HCT116 (cell line): Measurements from ENCODE around the gene EEFSEC. TPM values are rescaled to one million over a fixed set of nuclear protein-coding genes. Genes with fewer than 3 reads are reported as not detected.

ENCODE experiments used
- ATAC-seq: fragments of 200-7000 bp; cut with Tn5 transposase; 2 replicates; pipeline ENCODE4 v1.9.1; 2020; ENCODE audit warnings: mild to moderate bottlenecking, moderate library complexity
- BruUV-seq: library from RNA; stranded (reverse); fragments of 400-500 nt; replicated peaks from 2 replicates; lab custom pipeline; 2021; lab: Mats Ljungman, UMichigan
- CTCF ChIA-PET: fragments of 300-600 bp; sonication (Branson Sonifier 250); formaldehyde crosslinking; loops from one replicate; lab custom pipeline; 2021; ENCODE audit warnings: antibody characterized with exemption; lab: Charles Lee
- POLR2A ChIA-PET: fragments of 300-600, 350-600 bp; sonication (Branson Sonifier 250); formaldehyde crosslinking; loops from one replicate; lab custom pipeline; 2021; ENCODE audit warnings: antibody characterized with exemption; lab: Charles Lee
- RAD21 ChIA-PET, 2 experiments: fragments of 300-600 bp; sonication (Branson Sonifier 250); formaldehyde crosslinking; loops; one replicate each; lab custom pipeline; 2023; ENCODE audit warnings: low total read pairs in 2 of 2; ENCODE audit not compliant: uncharacterized antibody in 2 of 2, unreplicated experiment in 2 of 2, low non-redundant PET in 1 of 2; lab: Charles Lee
- DNase-seq: peaks from one replicate; pipeline ENCODE4 v3.0.0-alpha.2; 2010; ENCODE audit warnings: low read depth, low spot score
- H2AFZ ChIP-seq: fragments of 200-600 bp; shearing (Covaris generic), sonication (generic); 2 replicates; pipeline ENCODE4 v1.6.1; 2017; ENCODE audit warnings: low read depth, mixed run types, mixed read lengths, antibody characterized with exemption, low read length; ENCODE audit not compliant: poor library complexity, severe bottlenecking
- H3K27ac ChIP-seq: 2 replicates; pipeline ENCODE4 v1.5.1; 2012; ENCODE audit warnings: low read depth, low read length
- H3K27me3 ChIP-seq: fragments of 200-600 bp; sonication (generic); 2 replicates; pipeline ENCODE4 v1.6.1; 2016; ENCODE audit warnings: mixed run types, low read length, mixed read lengths; ENCODE audit not compliant: insufficient read depth
- H3K36me3 ChIP-seq, 2 experiments: fragments of 200-500 bp in 1 of 2; fragments of 200-600 bp in 1 of 2; sonication (Bioruptor generic) in 1 of 2; sonication (generic) in 1 of 2; 2 replicates each; pipeline versions ENCODE4 v1.5.1 to v1.6.1; 2014 to 2016; ENCODE audit warnings: low read length in 2 of 2, inconsistent platforms in 1 of 2, mixed read lengths in 1 of 2, mixed run types in 1 of 2; ENCODE audit not compliant: insufficient read depth in 2 of 2, control insufficient read depth in 1 of 2
- H3K4me1 ChIP-seq, 2 experiments: fragments of 200-600 bp in 1 of 2; sonication (generic) in 1 of 2; 2 replicates each; pipeline versions ENCODE4 v1.5.1 to v1.6.1; 2012 to 2017; ENCODE audit warnings: low read length in 2 of 2, inconsistent platforms in 1 of 2, mild to moderate bottlenecking in 1 of 2, mixed read lengths in 1 of 2, mixed run types in 1 of 2, moderate library complexity in 1 of 2; ENCODE audit not compliant: insufficient read depth in 2 of 2, control insufficient read depth in 1 of 2
- H3K4me2 ChIP-seq: fragments of 200-600 bp; sonication (generic); 2 replicates; pipeline ENCODE4 v1.6.1; 2017; ENCODE audit warnings: mixed run types, low read length, mixed read lengths
- H3K4me3 ChIP-seq, 2 experiments: fragments of 200-600 bp in 1 of 2; sonication (generic) in 1 of 2; replicated peaks in 1 of 2; 2 replicates each; pipeline ENCODE4 v1.5.1; 2011 to 2016; ENCODE audit warnings: low read length in 2 of 2, control low read depth in 1 of 2, low read depth in 1 of 2, mild to moderate bottlenecking in 1 of 2, mixed read lengths in 1 of 2, mixed run types in 1 of 2
- H3K79me2 ChIP-seq: fragments of 200-600 bp; sonication (generic); 2 replicates; pipeline ENCODE4 v1.6.1; 2017; ENCODE audit warnings: mild to moderate bottlenecking, mixed run types, low read length, moderate library complexity, mixed read lengths; ENCODE audit not compliant: insufficient read depth
- H3K9ac ChIP-seq: fragments of 200-600 bp; sonication (generic); 2 replicates; pipeline ENCODE4 v1.6.1; 2016; ENCODE audit warnings: low read length, mixed read lengths
- H3K9me2 ChIP-seq: fragments of 200-600 bp; sonication (generic), shearing (Covaris generic); 2 replicates; pipeline ENCODE4 v1.6.1; 2017; ENCODE audit warnings: mixed run types, mild to moderate bottlenecking, moderate library complexity; ENCODE audit not compliant: insufficient read depth
- H3K9me3 ChIP-seq, 2 experiments: fragments of 200-500 bp in 1 of 2; fragments of 200-600 bp in 1 of 2; sonication (Bioruptor generic) in 1 of 2; sonication (generic) in 1 of 2; 2 replicates each; pipeline ENCODE4 v1.6.1; 2014 to 2017; ENCODE audit warnings: low read length in 2 of 2, mixed read lengths in 2 of 2, inconsistent platforms in 1 of 2, low read depth in 1 of 2, mild to moderate bottlenecking in 1 of 2, mixed run types in 1 of 2, moderate library complexity in 1 of 2; ENCODE audit not compliant: control insufficient read depth in 1 of 2, insufficient read depth in 1 of 2
- H4K20me1 ChIP-seq: fragments of 200-600 bp; sonication (generic), shearing (Covaris generic); 2 replicates; pipeline ENCODE4 v1.6.1; 2017; ENCODE audit warnings: mixed run types, mild to moderate bottlenecking, moderate library complexity; ENCODE audit not compliant: insufficient read depth
- FOSL1 ChIP-seq: IDR thresholded peaks from 2 replicates; pipeline ENCODE4 v1.6.1; 2012; ENCODE audit warnings: low read depth
- JUND ChIP-seq: IDR thresholded peaks from 2 replicates; pipeline ENCODE4 v1.6.1; 2012
- MAX ChIP-seq: IDR thresholded peaks from 2 replicates; pipeline ENCODE4 v1.6.1; 2012
- POLR2AphosphoS5 ChIP-seq: IDR thresholded peaks from 2 replicates; pipeline ENCODE4 v1.6.1; 2011; ENCODE audit warnings: mild to moderate bottlenecking, low read depth, low read length, moderate library complexity
- REST ChIP-seq: IDR thresholded peaks from 2 replicates; pipeline ENCODE4 v1.6.1; 2012; ENCODE audit warnings: low read depth
- YY1 ChIP-seq: IDR thresholded peaks from 2 replicates; pipeline ENCODE4 v1.6.1; 2011; ENCODE audit warnings: low read length, low read depth, moderate library complexity, mild to moderate bottlenecking; ENCODE audit not compliant: insufficient replicate concordance; ENCODE audit errors: extremely low read depth
- intact Hi-C: fragments of 100-400 bp; cut with micrococcal nuclease; formaldehyde crosslinking; loops from 2 replicates; pipeline ENCODE4 v1.10.0; 2022
- total RNA-seq: library from RNA; stranded (reverse); gene quantifications from one replicate; pipeline ENCODE4 v1.2.1, GENCODE V29; 2021; ENCODE audit not compliant: unreplicated experiment

The EEFSEC gene
- total RNA-seq, 1 experiment from 2014 or later: 16.1 TPM

GRCh38 chr3:128173200-128173599, 19.9 kb downstream of the EEFSEC start:
- intact Hi-C loops: loop anchor here (5.0 kb wide), 1 partner anchor 254 kb away; no protein-coding TSS in a partner anchor
- no peak overlapping the region for H3K4me2 ChIP-seq
- no TSS peak for BruUV-seq
- CTCF ChIA-PET: no interaction called here
- DNase-seq: no peak
- H3K9me2 ChIP-seq: no peaks in the 10 kb centered on the region
- H3K27me3 ChIP-seq: no peaks in the 10 kb centered on the region
- no peak overlapping the region for H2AFZ ChIP-seq
- ATAC-seq: no peak
- POLR2A ChIA-PET: no interaction called here
- H3K4me3 ChIP-seq: no peak overlapping the region
- peaks cover 0 to 7% of the 10 kb centered on the region in 2 experiments; a peak in 1 of 4 replicates for H3K4me1 ChIP-seq
- H3K79me2 ChIP-seq: no peaks in the 10 kb centered on the region; the same call in none of the 2 replicates
- no peaks in the 10 kb centered on the region for H3K9me3 ChIP-seq
- H3K36me3 ChIP-seq: no peaks in the 10 kb centered on the region
- H3K9ac ChIP-seq: no peak overlapping the region
- no peaks in the 10 kb centered on the region for H4K20me1 ChIP-seq
- no peak overlapping the region for H3K27ac ChIP-seq
- TF ChIP-seq MAX: no peak
- TF ChIP-seq REST: no peak
- TF ChIP-seq JUND: no peak
- no peak for TF ChIP-seq POLR2AphosphoS5
- TF ChIP-seq FOSL1: no peak
- TF ChIP-seq YY1: no peak
- RAD21 ChIA-PET: no interaction called here
